Muscle of leg (tissue), 11 donors: ENCODE data around the gene PRDM2. TPM values are rescaled to one million over a fixed set of nuclear protein-coding genes. Genes with fewer than 3 reads are reported as not detected.
"Not testable (repeated sequence)": the region's sequence is repeated elsewhere in the genome, so short reads cannot be mapped to it uniquely, and the experiment has no call there.

Source experiments
- DNase-seq: peaks from one replicate; pipeline ENCODE4 v3.0.0; 2013
- H3K27ac ChIP-seq: one replicate; pipeline ENCODE4 v1.5.1; 2013; ENCODE audit warnings: mild to moderate bottlenecking, low read length, control low read depth
- H3K27me3 ChIP-seq: one replicate; pipeline ENCODE4 v1.6.1; 2013; ENCODE audit warnings: low read length; ENCODE audit not compliant: control insufficient read depth, insufficient read depth
- H3K36me3 ChIP-seq: one replicate; pipeline ENCODE4 v1.6.1; 2013; ENCODE audit warnings: low read length; ENCODE audit not compliant: control insufficient read depth, insufficient read depth
- H3K4me1 ChIP-seq: one replicate; pipeline ENCODE4 v1.6.1; 2013; ENCODE audit warnings: low read length; ENCODE audit not compliant: control insufficient read depth, insufficient read depth
- H3K4me3 ChIP-seq: one replicate; pipeline ENCODE4 v1.5.1; 2013; ENCODE audit warnings: low read length, control low read depth
- H3K9me3 ChIP-seq: replicated peaks from 2 replicates; pipeline ENCODE4 v1.6.1; 2013; ENCODE audit warnings: low read depth, low read length; ENCODE audit not compliant: control insufficient read depth
- WGBS: methylation state at CpG from one replicate; pipeline ENCODE4 v1.1.5; 2013; ENCODE audit warnings: missing lambda C conversion rate; ENCODE audit not compliant: insufficient coverage; 5-methylcytosine and 5-hydroxymethylcytosine counted together
- polyA plus RNA-seq, 8 donors: library from polyadenylated mRNA; unstranded; fragments of 120-200 nt; gene quantifications; one replicate each; pipeline versions ENCODE4 v1.2.1 to v1.2.3, GENCODE V29; 2013; ENCODE audit warnings: inconsistent platforms in 1 of 8, low replicate concordance in 1 of 8; ENCODE audit not compliant: insufficient read length in 8 of 8, insufficient read depth in 1 of 8
- total RNA-seq: library from RNA; stranded (reverse); fragments of 120-200 nt; gene quantifications from one replicate; pipeline ENCODE4 v1.2.4, GENCODE V29; 2013

The PRDM2 gene
- total and polyA plus RNA-seq, 9 donors = 17.0 to 45.3 (median 36.8) TPM

- no peak overlapping the region for H3K4me3 ChIP-seq
- H3K27ac ChIP-seq = peak overlapping the region; percentile 44
- H3K4me1 ChIP-seq = peaks cover 2% of the 10 kb centered on the region
- peak; percentile 93 for DNase-seq
- peaks cover 3% of the 10 kb centered on the region for H3K27me3 ChIP-seq
- no CpG with 5 or more reads among the region's 3 CpGs for WGBS
- no peaks in the 10 kb centered on the region for H3K9me3 ChIP-seq
- no peaks in the 10 kb centered on the region for H3K36me3 ChIP-seq
These were observed 24.8 kb upstream of the PRDM2 start for GRCh38 chr1:13675151-13675651.

DNA sequence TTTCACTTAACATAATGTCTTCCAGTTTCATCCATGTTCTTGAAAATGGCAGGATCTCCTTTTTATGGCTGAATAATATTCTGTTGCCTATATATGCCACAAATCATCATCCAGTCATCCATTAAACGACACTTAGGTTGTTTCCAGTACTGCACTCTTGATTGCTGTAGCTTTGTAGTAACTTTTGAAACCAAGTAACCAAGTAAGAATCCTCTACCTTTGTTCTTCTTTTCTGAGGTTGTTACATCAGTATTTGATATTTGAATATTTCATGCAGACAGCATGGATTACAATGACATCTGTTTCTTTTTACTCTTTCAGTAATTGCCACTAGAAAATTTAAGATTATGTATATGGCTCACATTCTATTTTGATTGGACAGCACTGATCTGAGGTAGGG is 22.1 kb upstream of the PRDM2 start:
- Histone ChIP-seq H3K4me3 (no peak overlapping the region), H3K27me3 (peaks cover 3% of the 10 kb centered on the region), H3K4me1 (peaks cover 2% of the 10 kb centered on the region), H3K27ac (no peak overlapping the region), H3K36me3 (no peaks in the 10 kb centered on the region), H3K9me3 (no peaks in the 10 kb centered on the region)
- DNase-seq = no peak
- WGBS = no CpG with 5 or more reads among the region's 1 CpG

- peak; percentile 82 for DNase-seq
- Histone ChIP-seq H3K36me3 (no peaks in the 10 kb centered on the region), H3K4me1 (no peaks in the 10 kb centered on the region), H3K27ac (no peak overlapping the region), H3K9me3 (no peaks in the 10 kb centered on the region), H3K27me3 (peaks cover 2% of the 10 kb centered on the region), H3K4me3 (no peak overlapping the region)
- no CpG with 5 or more reads among the region's 3 CpGs for WGBS
These were observed 20.3 kb upstream of the PRDM2 start for GRCh38 chr1:13679651-13680050.

DNA sequence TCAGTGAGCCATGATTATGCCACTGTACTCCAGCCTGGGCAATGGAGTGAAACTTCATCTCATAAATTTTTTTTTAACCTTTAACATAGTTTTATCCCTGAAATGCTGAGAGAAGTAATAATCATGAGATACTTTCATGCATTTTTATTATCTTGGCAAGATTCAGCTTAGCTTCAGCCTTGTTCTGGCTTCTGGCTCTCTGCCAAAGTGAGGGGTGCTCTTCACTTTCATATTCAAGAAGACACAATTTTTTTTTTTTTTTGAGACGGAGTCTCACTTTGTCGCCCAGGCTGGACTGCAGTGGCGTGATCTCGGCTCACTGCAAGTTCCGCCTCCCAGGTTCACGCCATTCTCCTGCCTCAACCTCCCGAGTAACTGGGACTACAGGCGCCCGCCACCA is 19.4 kb upstream of the PRDM2 start:
- not testable (repeated sequence) for H3K27me3 ChIP-seq, H3K9me3 ChIP-seq, H3K4me3 ChIP-seq, H3K36me3 ChIP-seq, H3K27ac ChIP-seq, H3K4me1 ChIP-seq
- peak; percentile 63 for DNase-seq
- 43% methylated on average over 3 of the region's 9 CpGs for WGBS

GRCh38 chr1:13681921-13682320 is 18.1 kb upstream of the PRDM2 start:
- 67% methylated on average over 1 of the region's 1 CpG for WGBS
- H3K27me3 ChIP-seq = peaks cover 2% of the 10 kb centered on the region
- H3K27ac ChIP-seq = no peak overlapping the region
- no peaks in the 10 kb centered on the region for H3K4me1 ChIP-seq
- H3K36me3 ChIP-seq = no peaks in the 10 kb centered on the region
- no peaks in the 10 kb centered on the region for H3K9me3 ChIP-seq
- no peak overlapping the region for H3K4me3 ChIP-seq
- DNase-seq = no peak

DNA sequence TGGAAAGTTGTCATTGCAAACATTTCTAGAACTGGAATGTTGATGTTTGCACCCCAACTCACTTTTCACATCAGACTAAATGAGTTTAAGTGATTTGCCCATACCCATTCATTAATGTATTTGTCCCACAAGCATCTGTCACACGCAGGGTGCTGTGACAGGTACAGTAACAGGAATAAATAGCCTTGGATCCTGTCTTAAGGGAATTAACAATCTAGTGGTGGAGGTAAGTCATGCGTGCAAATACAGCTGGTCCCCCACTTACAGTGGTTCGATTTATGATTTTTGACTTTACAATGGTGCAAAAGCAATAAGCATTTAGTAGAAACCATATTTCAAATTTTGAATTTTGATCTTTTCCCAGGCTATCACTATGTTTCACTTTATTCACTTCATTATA is 17.5 kb upstream of the PRDM2 start:
- no peak for DNase-seq
- no peak overlapping the region for H3K4me3 ChIP-seq
- H3K27me3 ChIP-seq = peaks cover 2% of the 10 kb centered on the region
- no peaks in the 10 kb centered on the region for H3K9me3 ChIP-seq
- no peak overlapping the region for H3K27ac ChIP-seq
- H3K4me1 ChIP-seq = no peaks in the 10 kb centered on the region
- H3K36me3 ChIP-seq = no peaks in the 10 kb centered on the region
- no CpG with 5 or more reads among the region's 3 CpGs for WGBS

GRCh38 chr1:13683206-13683605 is 16.8 kb upstream of the PRDM2 start:
- Histone ChIP-seq H3K4me1 (no peaks in the 10 kb centered on the region), H3K36me3 (no peaks in the 10 kb centered on the region), H3K27ac (no peak overlapping the region), H3K4me3 (no peak overlapping the region), H3K9me3 (no peaks in the 10 kb centered on the region), H3K27me3 (peaks cover 2% of the 10 kb centered on the region)
- DNase-seq = no peak
- 43% methylated on average over 2 of the region's 7 CpGs for WGBS

GRCh38 chr1:13687151-13687715 is 12.8 kb upstream of the PRDM2 start:
- 60% methylated on average over 1 of the region's 6 CpGs for WGBS
- no peaks in the 10 kb centered on the region for H3K9me3 ChIP-seq

DNA sequence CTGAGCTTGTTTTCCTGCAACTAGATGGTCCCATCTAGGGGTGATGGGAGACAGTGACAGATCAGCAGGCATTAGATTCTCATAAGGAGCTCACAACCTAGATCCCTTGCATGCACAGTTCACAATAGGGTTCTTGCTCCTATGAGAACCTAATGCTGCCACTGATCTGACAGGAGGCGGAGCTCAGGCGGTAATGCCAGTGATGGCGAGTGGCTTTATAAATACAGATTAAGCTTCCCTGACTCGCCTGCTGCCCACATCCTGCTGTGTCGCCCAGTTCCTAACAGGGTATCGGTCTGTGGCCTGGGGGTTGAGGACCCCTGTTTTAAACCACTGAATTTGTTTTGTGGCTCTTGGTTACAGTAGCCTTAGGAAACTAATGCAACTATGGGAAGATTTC is 6.9 kb upstream of the PRDM2 start:
- H3K4me3 ChIP-seq, H3K9me3 ChIP-seq, H3K36me3 ChIP-seq, H3K27ac ChIP-seq, H3K4me1 ChIP-seq, H3K27me3 ChIP-seq, DNase-seq: not testable (repeated sequence)
- 76% methylated on average over 6 of the region's 6 CpGs for WGBS

More at GRCh38 chr1:13687151-13687715, 12.8 kb upstream of the PRDM2 start:
- Histone ChIP-seq H3K36me3 (no peaks in the 10 kb centered on the region), H3K27ac (no peak overlapping the region), H3K27me3 (peaks cover 4% of the 10 kb centered on the region), H3K4me3 (no peak overlapping the region), H3K4me1 (no peaks in the 10 kb centered on the region)
- DNase-seq = no peak

DNA sequence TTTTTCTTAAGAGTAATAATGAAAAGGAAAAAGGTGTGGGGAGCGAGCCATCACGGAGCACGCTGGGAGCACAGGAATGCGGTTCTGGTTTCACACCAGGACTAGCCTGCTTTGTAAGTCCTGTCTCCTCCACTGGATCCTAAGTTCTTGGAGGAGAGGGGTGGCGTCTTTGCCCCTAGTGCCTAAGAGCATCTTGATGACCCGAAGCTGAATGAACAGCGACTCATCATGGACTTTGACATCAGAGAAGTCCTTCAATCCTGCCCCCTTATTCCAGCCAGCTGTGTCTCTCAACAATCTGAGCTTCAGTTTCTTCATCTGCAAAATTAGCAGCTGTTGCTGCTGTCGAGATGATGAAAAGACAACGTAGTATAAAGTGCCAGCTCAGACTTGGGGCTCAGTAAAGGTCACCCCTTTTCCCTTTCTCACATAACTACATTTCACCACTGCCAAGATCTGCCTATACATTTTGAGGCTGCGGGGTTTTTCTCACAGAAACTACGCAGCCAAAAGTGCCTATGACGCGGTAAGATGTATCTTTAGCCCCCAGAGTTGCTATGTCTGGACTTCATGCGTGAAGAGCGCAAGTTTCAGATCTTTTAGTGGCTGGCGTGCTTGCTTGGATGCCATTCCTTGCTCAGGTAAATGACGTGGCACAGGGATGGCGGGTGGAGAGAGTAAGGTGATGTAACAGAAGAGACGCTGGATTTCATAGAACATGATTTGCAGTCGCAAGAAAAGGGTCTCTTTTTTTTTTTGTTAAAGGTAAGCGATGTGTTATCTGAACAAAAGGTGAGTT is 4.9 kb upstream of the PRDM2 start:
- Histone ChIP-seq H3K9me3 (peaks cover 10% of the 10 kb centered on the region), H3K27ac (no peak overlapping the region), H3K36me3 (no peaks in the 10 kb centered on the region), H3K4me1 (peaks cover 3% of the 10 kb centered on the region), H3K4me3 (no peak overlapping the region), H3K27me3 (peaks cover 3% of the 10 kb centered on the region)
- DNase-seq = no peak
- 85% methylated on average over 15 of the region's 21 CpGs for WGBS
